H1 (cell line): ENCODE results near the gene RNPS1. TPM values are rescaled to one million over a fixed set of nuclear protein-coding genes. Genes with fewer than 3 reads are reported as not detected.

ENCODE experiments used
- SIX5 ChIP-seq: IDR thresholded peaks from 2 replicates; pipeline ENCODE4 v1.6.1; 2011; ENCODE audit warnings: mild to moderate bottlenecking, low read depth, low read length
- polyA plus RNA-seq, 7 experiments: library from polyadenylated mRNA; depleted of rRNA in 3 of 7; stranded (reverse) in 5 of 7; unstranded in 2 of 7; fragments of >200 nt in 5 of 7; fragments of 200-250 nt in 2 of 7; gene quantifications; 1 replicate in 5 of 7; 2 replicates in 1 of 7; 4 replicates in 1 of 7; pipeline versions ENCODE4 v1.2.1 to v1.2.3, GENCODE V29; 2011 to 2013; ENCODE audit warnings: missing spikeins in 2 of 7, mixed read lengths in 2 of 7
- total RNA-seq: library from RNA; stranded (reverse); fragmentation: NEBNext Ultra II Directional; extraction: Animal tissue kit (Norgen Biotek cat#: 25700); gene quantifications from 2 replicates; pipeline ENCODE4 v1.2.1, GENCODE V29; 2021

RNPS1 gene
- total and polyA plus RNA-seq, 2 of the 8 experiments (the other 6 are each of a cell fraction or from before 2014, with no cell fraction given) = 330 to 350 TPM

DNA sequence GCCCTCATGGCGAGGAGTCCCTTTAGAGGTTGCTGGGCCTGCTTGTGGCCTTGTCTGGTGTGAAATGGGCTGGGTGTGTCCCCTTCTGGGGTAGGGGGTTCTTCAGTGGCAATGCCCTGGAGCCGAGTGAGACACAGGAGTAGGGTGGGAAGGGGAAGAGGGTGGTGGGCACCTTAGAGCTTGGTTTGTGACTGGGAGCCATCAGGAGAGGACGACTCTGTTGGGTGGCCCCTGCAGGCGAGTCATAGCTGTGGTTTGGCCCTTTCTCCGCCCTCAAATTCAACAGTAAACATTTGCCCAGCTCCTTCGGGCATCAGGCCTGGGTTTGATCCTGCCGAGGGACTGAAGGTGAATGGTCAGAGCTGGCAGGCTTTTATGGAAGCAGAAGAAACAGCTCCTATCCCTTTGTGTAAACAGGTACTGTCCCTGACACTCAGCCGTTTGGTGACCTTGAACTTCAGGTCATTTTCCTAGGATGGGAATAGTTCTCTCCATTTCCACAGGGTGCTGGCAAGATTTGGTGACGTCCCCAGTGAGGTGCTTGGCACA is 41.6 kb downstream of the RNPS1 start (continued):
- TF ChIP-seq SIX5 = no peak
